ENCODE results near the gene CAST.

Gene CAST

DNA sequence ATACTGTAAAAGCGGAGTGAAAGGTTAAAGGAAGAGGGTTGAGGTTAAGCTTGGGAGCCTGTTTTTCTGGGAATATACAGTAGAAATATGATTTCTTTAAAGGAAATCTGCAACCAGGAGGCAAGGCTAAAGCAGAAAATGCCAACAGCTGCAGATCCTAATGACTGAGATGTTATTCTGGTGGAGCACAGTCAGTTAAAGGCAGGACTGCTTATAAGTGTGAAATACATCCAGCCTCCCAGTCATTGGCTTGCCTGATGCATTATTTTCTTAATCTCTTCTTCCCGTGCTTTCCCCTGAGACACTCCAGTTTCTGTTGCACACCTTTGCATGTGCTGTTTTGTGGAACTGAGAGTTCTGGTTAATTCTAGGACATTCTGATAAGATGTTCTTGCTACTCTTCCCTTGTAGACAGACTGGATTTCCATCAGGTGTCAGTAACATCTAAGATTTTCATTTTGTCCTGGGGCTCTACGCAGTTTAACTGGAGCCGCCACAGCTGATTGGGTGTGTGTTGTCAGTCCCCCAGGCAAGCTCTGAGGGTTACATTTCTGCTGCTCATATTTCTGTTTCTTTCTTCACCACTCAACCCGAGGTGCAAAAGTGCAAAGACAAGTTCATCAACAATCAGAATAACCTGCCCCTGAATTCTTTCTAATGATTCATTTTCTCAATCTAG lies 44.4 kb downstream of the CAST start:
- H3K4me3 ChIP-seq (ENCODE audit: low read length) = no peak overlapping the region
- TF ChIP-seq, protein P1, sequence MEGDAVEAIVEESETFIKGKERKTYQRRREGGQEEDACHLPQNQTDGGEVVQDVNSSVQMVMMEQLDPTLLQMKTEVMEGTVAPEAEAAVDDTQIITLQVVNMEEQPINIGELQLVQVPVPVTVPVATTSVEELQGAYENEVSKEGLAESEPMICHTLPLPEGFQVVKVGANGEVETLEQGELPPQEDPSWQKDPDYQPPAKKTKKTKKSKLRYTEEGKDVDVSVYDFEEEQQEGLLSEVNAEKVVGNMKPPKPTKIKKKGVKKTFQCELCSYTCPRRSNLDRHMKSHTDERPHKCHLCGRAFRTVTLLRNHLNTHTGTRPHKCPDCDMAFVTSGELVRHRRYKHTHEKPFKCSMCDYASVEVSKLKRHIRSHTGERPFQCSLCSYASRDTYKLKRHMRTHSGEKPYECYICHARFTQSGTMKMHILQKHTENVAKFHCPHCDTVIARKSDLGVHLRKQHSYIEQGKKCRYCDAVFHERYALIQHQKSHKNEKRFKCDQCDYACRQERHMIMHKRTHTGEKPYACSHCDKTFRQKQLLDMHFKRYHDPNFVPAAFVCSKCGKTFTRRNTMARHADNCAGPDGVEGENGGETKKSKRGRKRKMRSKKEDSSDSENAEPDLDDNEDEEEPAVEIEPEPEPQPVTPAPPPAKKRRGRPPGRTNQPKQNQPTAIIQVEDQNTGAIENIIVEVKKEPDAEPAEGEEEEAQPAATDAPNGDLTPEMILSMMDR (IDR thresholded peaks at IDR 0.05; ENCODE audit: insufficient read depth, low read depth, low read length, missing control alignments) = peak; percentile 5
- peak; percentile 88 for DNase-seq (ENCODE audit: low read depth)

DNA sequence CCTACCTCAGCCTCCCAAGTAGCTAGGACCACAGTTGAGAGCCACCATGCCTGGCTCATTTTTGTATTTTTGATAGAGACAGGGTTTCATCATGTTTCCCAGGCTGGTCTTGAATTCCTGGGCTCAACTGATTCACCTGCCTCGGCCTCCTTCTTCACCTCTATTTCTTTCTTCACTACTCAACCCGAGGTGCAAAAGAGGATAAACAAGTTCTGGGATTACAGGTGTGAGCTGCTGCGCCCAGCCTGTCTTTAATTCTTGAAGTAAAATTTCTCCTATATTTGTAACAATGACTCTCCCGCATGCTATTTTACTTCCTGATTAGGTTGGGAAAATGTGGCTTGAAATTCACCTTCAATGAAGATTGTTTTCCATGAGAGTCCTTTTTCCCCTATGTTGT lies 46.4 kb downstream of the CAST start:
- TF ChIP-seq, protein P1 (IDR thresholded peaks at IDR 0.05; ENCODE audit: insufficient read depth, low read depth, low read length, missing control alignments) = no peak
- DNase-seq (ENCODE audit: low read depth) = peak; percentile 78
- no peak overlapping the region for H3K4me3 ChIP-seq (ENCODE audit: low read length)

DNA sequence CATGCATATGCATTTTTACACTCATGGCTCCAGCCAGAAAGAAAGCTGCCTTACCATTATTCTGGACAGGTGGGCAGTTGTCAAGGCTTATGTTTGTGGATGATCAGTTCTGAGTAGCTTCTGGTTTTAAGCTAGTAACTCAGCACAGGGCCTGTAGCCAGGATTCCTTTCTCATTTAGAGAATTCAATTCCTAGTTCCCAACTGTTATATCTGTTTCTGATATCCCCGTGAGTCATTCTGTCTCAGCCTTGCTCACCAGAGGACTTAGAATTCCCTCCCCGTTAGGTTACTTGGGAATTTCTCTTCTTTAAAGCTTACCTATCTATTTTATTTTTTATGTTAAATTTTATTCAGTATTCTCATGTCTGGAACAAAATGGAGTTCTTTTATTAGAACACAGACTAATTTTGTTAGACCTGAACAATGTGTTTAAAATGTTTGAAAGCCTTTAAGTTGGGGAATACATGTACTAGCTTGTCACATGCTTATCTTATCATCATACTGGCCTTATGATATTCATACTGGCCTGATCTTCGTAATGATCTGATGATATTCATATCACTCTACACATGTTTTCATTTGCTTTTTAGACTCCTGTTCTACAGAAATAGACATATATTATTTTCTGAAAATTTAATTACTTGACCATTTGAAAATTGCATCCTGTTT lies 47.1 kb downstream of the CAST start:
- TF ChIP-seq, protein P1 (IDR thresholded peaks at IDR 0.05; ENCODE audit: insufficient read depth, low read depth, low read length, missing control alignments) = no peak

DNA sequence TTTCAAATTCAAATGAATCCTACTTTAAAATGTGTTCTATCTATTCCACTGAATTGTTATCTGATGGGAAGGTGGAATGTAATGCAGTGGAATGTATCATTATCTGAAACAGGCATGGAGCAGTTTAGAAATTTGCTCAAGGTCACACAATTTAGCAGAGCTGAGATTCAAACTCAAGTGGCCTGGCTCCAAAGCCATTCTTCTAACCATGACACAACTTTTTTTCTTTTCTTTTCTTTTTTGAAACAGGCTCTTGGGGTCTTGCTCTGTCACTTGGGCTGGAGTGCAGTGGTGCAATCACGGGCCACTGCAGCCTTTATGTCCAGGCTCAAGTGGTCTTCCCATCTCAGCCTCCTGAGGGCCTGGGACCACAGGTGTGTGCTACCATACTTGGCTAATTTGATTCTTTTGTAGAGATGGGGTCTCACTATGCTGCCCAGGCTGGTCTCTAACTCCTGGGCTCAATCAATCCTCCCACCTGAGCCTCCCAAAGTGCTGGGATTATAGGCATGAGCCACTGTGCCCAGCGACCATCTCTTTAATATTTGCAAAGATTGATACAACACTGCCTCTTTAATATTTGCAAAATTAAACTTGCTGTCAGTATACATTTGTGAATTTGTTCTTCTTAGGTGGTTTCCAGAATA lies 50.0 kb downstream of the CAST start:
- no peak overlapping the region for H3K4me3 ChIP-seq (ENCODE audit: low read length)
- no peak for DNase-seq (ENCODE audit: low read depth)
- TF ChIP-seq, protein P1 (IDR thresholded peaks at IDR 0.05; ENCODE audit: insufficient read depth, low read depth, low read length, missing control alignments) = no peak

More for the DNA sequence above, 47.1 kb downstream of the CAST start:
- peak; percentile 84 for DNase-seq (ENCODE audit: low read depth)
- no peak overlapping the region for H3K4me3 ChIP-seq (ENCODE audit: low read length)

DNA sequence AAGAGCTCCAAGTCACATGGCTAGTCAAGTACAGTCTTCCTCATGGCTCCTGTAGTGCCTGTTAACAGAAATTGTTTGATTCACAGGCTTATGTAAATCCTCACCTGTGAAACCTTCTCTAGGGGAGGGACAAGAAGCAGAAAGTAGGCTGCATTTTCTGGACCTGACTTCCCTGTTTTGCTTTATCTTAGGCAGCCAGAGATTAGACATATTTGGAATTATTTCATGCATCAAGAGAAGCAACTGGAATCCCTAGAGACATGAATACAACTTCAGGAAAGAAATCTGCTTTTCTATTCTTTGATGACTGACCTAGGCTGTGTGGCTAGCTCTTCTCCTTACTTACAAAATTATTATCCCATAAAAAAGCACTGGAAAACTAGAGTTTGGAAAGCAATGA lies 52.3 kb downstream of the CAST start:
- no peak overlapping the region for H3K4me3 ChIP-seq (ENCODE audit: low read length)
- TF ChIP-seq, protein P1 (IDR thresholded peaks at IDR 0.05; ENCODE audit: insufficient read depth, low read depth, low read length, missing control alignments) = no peak
- no peak for DNase-seq (ENCODE audit: low read depth)

DNA sequence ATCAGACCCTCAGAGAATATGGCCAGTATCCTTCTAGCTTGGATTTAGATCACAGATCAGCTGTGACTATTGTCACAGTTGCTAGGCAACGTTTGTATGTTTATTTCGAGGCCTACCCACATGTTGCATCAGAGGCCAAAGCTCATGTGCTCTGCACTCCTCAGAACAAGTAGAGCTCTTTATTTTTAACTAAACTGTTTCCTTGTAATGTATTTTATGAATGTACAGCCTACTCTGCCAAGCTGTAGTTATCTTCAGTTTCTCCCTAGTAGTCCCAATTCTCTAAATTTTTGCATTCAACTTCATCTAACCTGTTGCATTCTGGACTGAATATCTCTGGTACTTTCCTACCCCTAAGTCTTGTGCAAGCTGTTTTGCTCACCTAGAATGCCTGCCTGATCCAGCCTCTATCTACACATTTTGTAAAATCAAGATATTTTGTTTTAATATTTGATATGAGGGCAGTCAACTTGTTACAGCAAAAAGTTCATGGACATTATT lies 52.8 kb downstream of the CAST start:
- TF ChIP-seq, protein P1 (IDR thresholded peaks at IDR 0.05; ENCODE audit: insufficient read depth, low read depth, low read length, missing control alignments) = no peak
- DNase-seq (ENCODE audit: low read depth) = peak; percentile 78
- no peak overlapping the region for H3K4me3 ChIP-seq (ENCODE audit: low read length)
